Colonic mucosa (tissue), 4 donors: ENCODE results near the gene EPHA10. TPM values are rescaled to one million over a fixed set of nuclear protein-coding genes. Genes with fewer than 3 reads are reported as not detected.
"Not testable (repeated sequence)": the region's sequence is repeated elsewhere in the genome, so short reads cannot be mapped to it uniquely, and the experiment has no call there.

ENCODE experiments used
- DNase-seq: peaks from one replicate; pipeline ENCODE4 v3.0.0-alpha.2; 2020
- H3K27ac ChIP-seq: fragments of 200-600 bp; one replicate; pipeline ENCODE4 v1.8.0; 2021
- H3K27me3 ChIP-seq: fragments of 200-600 bp; one replicate; pipeline ENCODE4 v1.8.0; 2021
- H3K36me3 ChIP-seq: fragments of 200-600 bp; one replicate; pipeline ENCODE4 v1.8.0; 2021
- H3K4me1 ChIP-seq: fragments of 200-600 bp; one replicate; pipeline ENCODE4 v1.8.0; 2021; ENCODE audit warnings: mild to moderate bottlenecking
- H3K4me3 ChIP-seq: fragments of 200-600 bp; one replicate; pipeline ENCODE4 v1.8.0; 2021
- H3K9ac ChIP-seq, 2 donors: one replicate each; pipeline ENCODE4 v1.7.0; 2013; ENCODE audit warnings: control low read depth in 2 of 2, low read depth in 2 of 2, low read length in 2 of 2
- H3K9me3 ChIP-seq: fragments of 200-600 bp; one replicate; pipeline ENCODE4 v1.8.0; 2021
- CTCF ChIP-seq: fragments of 200-600 bp; IDR thresholded peaks from one replicate; pipeline ENCODE4 v1.8.0; 2022; ENCODE audit warnings: antibody characterized with exemption, mild to moderate bottlenecking
- intact Hi-C: fragments of 100-400 bp; cut with DNase I; formaldehyde crosslinking; loops from one replicate; pipeline ENCODE4 v1.14.1; 2022
- total RNA-seq, 2 donors: library from RNA; stranded (reverse); fragmentation: NEBNext Ultra II Directional in 1 of 2; extraction: Animal tissue kit (Norgen Biotek cat#: 25700) in 1 of 2; gene quantifications; one replicate each; pipeline ENCODE4 v1.2.1, GENCODE V29; 2021
- donor health status: healthy.
- donor health status: DM: no; HTN: no; CAD: no.
- donor health status: DM: no; HTN: no; CAD: no.

Gene EPHA10
- total RNA-seq, 2 donors from 2014 or later, result 26.1 to 29.6 TPM

GRCh38 chr1:37782491-37782890 lies 17.6 kb upstream of the EPHA10 start:
- Histone ChIP-seq H3K27me3 (no peaks in the 10 kb centered on the region), H3K36me3 (no peaks in the 10 kb centered on the region), H3K9ac (no peak overlapping the region), H3K4me3 (no peak overlapping the region), H3K9me3 (no peaks in the 10 kb centered on the region), H3K27ac (no peak overlapping the region), H3K4me1 (no peaks in the 10 kb centered on the region)
- TF ChIP-seq CTCF, result no peak
- DNase-seq, result no peak
- intact Hi-C loops, result no loop called here

GRCh38 chr1:37778654-37779053 lies 13.7 kb upstream of the EPHA10 start:
- Histone ChIP-seq H3K9me3 (no peaks in the 10 kb centered on the region), H3K36me3 (no peaks in the 10 kb centered on the region), H3K27me3 (no peaks in the 10 kb centered on the region), H3K4me1 (no peaks in the 10 kb centered on the region), H3K9ac (no peak overlapping the region), H3K27ac (no peak overlapping the region), H3K4me3 (no peak overlapping the region)
- DNase-seq, result no peak
- intact Hi-C loops, result no loop called here
- TF ChIP-seq CTCF, result no peak

GRCh38 chr1:37776946-37777516 lies 12.1 kb upstream of the EPHA10 start:
- no peaks in the 10 kb centered on the region for H3K27me3 ChIP-seq
- intact Hi-C loops, result no loop called here
- no peak for TF ChIP-seq CTCF
- H3K4me3 ChIP-seq, result no peak overlapping the region
- no peak overlapping the region for H3K9ac ChIP-seq
- H3K36me3 ChIP-seq, result no peaks in the 10 kb centered on the region
- no peak overlapping the region for H3K27ac ChIP-seq
- DNase-seq, result no peak
- H3K4me1 ChIP-seq, result no peaks in the 10 kb centered on the region
- H3K9me3 ChIP-seq, result no peaks in the 10 kb centered on the region

- intact Hi-C loops, DNase-seq, H3K4me1 ChIP-seq, H3K9me3 ChIP-seq, H3K27me3 ChIP-seq, H3K36me3 ChIP-seq, H3K27ac ChIP-seq, H3K9ac ChIP-seq, H3K4me3 ChIP-seq: not testable (repeated sequence)
Measured at GRCh38 chr1:37771440-37771839, 6.5 kb upstream of the EPHA10 start.

- peaks cover 37% of the 10 kb centered on the region for H3K27me3 ChIP-seq
- intact Hi-C loops, result no loop called here
- TF ChIP-seq CTCF, result no peak
Measured at GRCh38 chr1:37767488-37767887, 2.6 kb upstream of the EPHA10 start.

GRCh38 chr1:37765916-37766664 lies 1.2 kb upstream of the EPHA10 start:
- intact Hi-C loops, result no loop called here
- peaks cover 37% of the 10 kb centered on the region for H3K27me3 ChIP-seq
- DNase-seq, result no peak
- no peak for TF ChIP-seq CTCF
- no peak overlapping the region for H3K27ac ChIP-seq
- peaks cover 4% of the 10 kb centered on the region for H3K4me1 ChIP-seq
- H3K9me3 ChIP-seq, result no peaks in the 10 kb centered on the region
- H3K36me3 ChIP-seq, result no peaks in the 10 kb centered on the region
- no peak overlapping the region for H3K9ac ChIP-seq
- no peak overlapping the region for H3K4me3 ChIP-seq

More at GRCh38 chr1:37767488-37767887, 2.6 kb upstream of the EPHA10 start:
- H3K36me3 ChIP-seq, result no peaks in the 10 kb centered on the region
- H3K4me1 ChIP-seq, result peaks cover 4% of the 10 kb centered on the region
- DNase-seq, result no peak
- no peaks in the 10 kb centered on the region for H3K9me3 ChIP-seq
- no peak overlapping the region for H3K4me3 ChIP-seq
- H3K9ac ChIP-seq, result no peak overlapping the region
- H3K27ac ChIP-seq, result no peak overlapping the region
